ENCODE results near the gene FSIP1.

FSIP1 gene

GRCh38 chr15:39584266-39584659 is 198.4 kb downstream of the FSIP1 start:
- H3K27ac Mint-ChIP-seq: no peak overlapping the region
- DNase-seq (ENCODE audit: low spot score in 2 of 2) (no peak), ATAC-seq (no peak)
- no peak overlapping the region for H3K4me3 Mint-ChIP-seq
- H3K9me3 Mint-ChIP-seq: no peaks in the 10 kb centered on the region
- peaks cover 21% of the 10 kb centered on the region for H3K4me1 Mint-ChIP-seq
- H3K36me3 Mint-ChIP-seq: no peaks in the 10 kb centered on the region

- Mint-ChIP-seq H3K4me1 (peaks cover 21% of the 10 kb centered on the region), H3K27ac (no peak overlapping the region), H3K4me3 (no peak overlapping the region), H3K36me3 (no peaks in the 10 kb centered on the region), H3K9me3 (no peaks in the 10 kb centered on the region)
- ATAC-seq (no peak), DNase-seq (ENCODE audit: low spot score in 2 of 2) (no peak)
Observed at GRCh38 chr15:39583596-39584265, 198.9 kb downstream of the FSIP1 start.

GRCh38 chr15:39582977-39583595 is 199.6 kb downstream of the FSIP1 start:
- Mint-ChIP-seq H3K4me1 (peaks cover 21% of the 10 kb centered on the region), H3K9me3 (no peaks in the 10 kb centered on the region), H3K4me3 (no peak overlapping the region), H3K36me3 (no peaks in the 10 kb centered on the region), H3K27ac (no peak overlapping the region)
- DNase-seq (ENCODE audit: low spot score in 2 of 2): no peak
- ATAC-seq: no peak

GRCh38 chr15:39582286-39582976 is 200.2 kb downstream of the FSIP1 start:
- no peak for ATAC-seq
- Mint-ChIP-seq H3K36me3 (no peaks in the 10 kb centered on the region), H3K27ac (no peak overlapping the region), H3K4me1 (peaks cover 21% of the 10 kb centered on the region), H3K9me3 (no peaks in the 10 kb centered on the region), H3K4me3 (peak overlapping the region; percentile 63)
- no peak for DNase-seq (ENCODE audit: low spot score in 2 of 2)

GRCh38 chr15:39581793-39582285 is 200.8 kb downstream of the FSIP1 start:
- no peaks in the 10 kb centered on the region for H3K36me3 Mint-ChIP-seq
- peaks cover 21% of the 10 kb centered on the region for H3K4me1 Mint-ChIP-seq
- H3K9me3 Mint-ChIP-seq: no peaks in the 10 kb centered on the region
- peak overlapping the region; percentile 63 for H3K4me3 Mint-ChIP-seq
- peak overlapping the region; percentile 58 for H3K27ac Mint-ChIP-seq
- ATAC-seq (no peak), DNase-seq (ENCODE audit: low spot score in 2 of 2) (no peak)

- peak; percentile 16 for ATAC-seq
- Mint-ChIP-seq H3K4me1 (peaks cover 21% of the 10 kb centered on the region), H3K4me3 (peak overlapping the region; percentile 63), H3K36me3 (no peaks in the 10 kb centered on the region), H3K9me3 (no peaks in the 10 kb centered on the region), H3K27ac (peak overlapping the region; percentile 58)
- no peak for DNase-seq (ENCODE audit: low spot score in 2 of 2)
Observed at GRCh38 chr15:39581242-39581792, 201.3 kb downstream of the FSIP1 start.

- H3K4me3 Mint-ChIP-seq: peak within 1 kb of the TSS; percentile 63
- H3K9me3 Mint-ChIP-seq: no peaks in the 10 kb centered on the region
- peaks cover 21% of the 10 kb centered on the region for H3K4me1 Mint-ChIP-seq
- peak in 1 of 2 donors; percentile 46 for DNase-seq (ENCODE audit: low spot score in 2 of 2)
- H3K27ac Mint-ChIP-seq: peak within 1 kb of the TSS; percentile 58
- no peaks in the 10 kb centered on the region for H3K36me3 Mint-ChIP-seq
- peak; percentile 61 for ATAC-seq
Observed at GRCh38 chr15:39580485-39581241, 202.0 kb downstream of the FSIP1 start, which contains the start of gene THBS1. TSS of gene THBS1 (plus strand) at chr15:39581079. CDS start at chr15:39581858, 779 bp downstream.

GRCh38 chr15:39580117-39580484 is 202.5 kb downstream of the FSIP1 start:
- H3K4me3 Mint-ChIP-seq: peak overlapping the region; percentile 63
- no peaks in the 10 kb centered on the region for H3K36me3 Mint-ChIP-seq
- no peaks in the 10 kb centered on the region for H3K9me3 Mint-ChIP-seq
- DNase-seq (ENCODE audit: low spot score in 2 of 2) (peak; percentile 95), ATAC-seq (peak; percentile 92)
- peaks cover 21% of the 10 kb centered on the region for H3K4me1 Mint-ChIP-seq
- no peak overlapping the region for H3K27ac Mint-ChIP-seq

GRCh38 chr15:39579487-39580116 is 203.0 kb downstream of the FSIP1 start:
- DNase-seq (ENCODE audit: low spot score in 2 of 2) (no peak), ATAC-seq (no peak)
- Mint-ChIP-seq H3K4me3 (peak overlapping the region; percentile 63), H3K4me1 (peaks cover 21% of the 10 kb centered on the region), H3K9me3 (no peaks in the 10 kb centered on the region), H3K36me3 (no peaks in the 10 kb centered on the region), H3K27ac (no peak overlapping the region)

GRCh38 chr15:39578851-39579486 is 203.7 kb downstream of the FSIP1 start:
- no peaks in the 10 kb centered on the region for H3K9me3 Mint-ChIP-seq

GRCh38 chr15:39575180-39575579 is 207.5 kb downstream of the FSIP1 start:
- no peak overlapping the region for H3K4me3 Mint-ChIP-seq
- no peak for ATAC-seq

More at GRCh38 chr15:39578851-39579486, 203.7 kb downstream of the FSIP1 start:
- DNase-seq (ENCODE audit: low spot score in 2 of 2): no peak
- Mint-ChIP-seq H3K36me3 (no peaks in the 10 kb centered on the region), H3K27ac (no peak overlapping the region), H3K4me3 (no peak overlapping the region), H3K4me1 (peaks cover 21% of the 10 kb centered on the region)
- no peak for ATAC-seq

GRCh38 chr15:39574427-39574826 is 208.2 kb downstream of the FSIP1 start:
- DNase-seq (ENCODE audit: low spot score in 2 of 2): no peak
- H3K9me3 Mint-ChIP-seq: no peaks in the 10 kb centered on the region
- no peak overlapping the region for H3K4me3 Mint-ChIP-seq
- H3K36me3 Mint-ChIP-seq: no peaks in the 10 kb centered on the region
- H3K4me1 Mint-ChIP-seq: no peaks in the 10 kb centered on the region
- no peak overlapping the region for H3K27ac Mint-ChIP-seq
- no peak for ATAC-seq

More at GRCh38 chr15:39575180-39575579, 207.5 kb downstream of the FSIP1 start:
- no peak overlapping the region for H3K27ac Mint-ChIP-seq
- no peaks in the 10 kb centered on the region for H3K9me3 Mint-ChIP-seq
- no peak for DNase-seq (ENCODE audit: low spot score in 2 of 2)
- no peaks in the 10 kb centered on the region for H3K36me3 Mint-ChIP-seq
- H3K4me1 Mint-ChIP-seq: peaks cover 7% of the 10 kb centered on the region

- no peak for DNase-seq (ENCODE audit: low spot score in 2 of 2)
- Mint-ChIP-seq H3K4me1 (no peaks in the 10 kb centered on the region), H3K9me3 (no peaks in the 10 kb centered on the region), H3K4me3 (no peak overlapping the region), H3K36me3 (no peaks in the 10 kb centered on the region), H3K27ac (no peak overlapping the region)
- no peak for ATAC-seq
Observed at GRCh38 chr15:39573844-39574243, 208.8 kb downstream of the FSIP1 start.

- no peak for ATAC-seq
Observed at GRCh38 chr15:39573287-39573686, 209.4 kb downstream of the FSIP1 start.

More at GRCh38 chr15:39573287-39573686, 209.4 kb downstream of the FSIP1 start:
- H3K9me3 Mint-ChIP-seq: no peaks in the 10 kb centered on the region
- no peaks in the 10 kb centered on the region for H3K36me3 Mint-ChIP-seq
- H3K4me1 Mint-ChIP-seq: no peaks in the 10 kb centered on the region
- no peak overlapping the region for H3K4me3 Mint-ChIP-seq
- no peak for DNase-seq (ENCODE audit: low spot score in 2 of 2)
- no peak overlapping the region for H3K27ac Mint-ChIP-seq

All from stimulated activated effector memory CD8-positive, alpha-beta T cell treated with anti-CD3 and anti-CD28 coated beads, Interleukin-12 subunit alpha, Interleukin-12 subunit beta, amount 100 ng/mL, for 72 hours (primary cell).